ENCODE measurements around the gene TXNDC17. TPM values are rescaled to one million over a fixed set of nuclear protein-coding genes. Genes with fewer than 3 reads are reported as not detected.

The TXNDC17 gene
- total and polyA plus RNA-seq, 2 of the 4 experiments (the other 2 are of a cell fraction): 45.0 to 494 TPM

DNA sequence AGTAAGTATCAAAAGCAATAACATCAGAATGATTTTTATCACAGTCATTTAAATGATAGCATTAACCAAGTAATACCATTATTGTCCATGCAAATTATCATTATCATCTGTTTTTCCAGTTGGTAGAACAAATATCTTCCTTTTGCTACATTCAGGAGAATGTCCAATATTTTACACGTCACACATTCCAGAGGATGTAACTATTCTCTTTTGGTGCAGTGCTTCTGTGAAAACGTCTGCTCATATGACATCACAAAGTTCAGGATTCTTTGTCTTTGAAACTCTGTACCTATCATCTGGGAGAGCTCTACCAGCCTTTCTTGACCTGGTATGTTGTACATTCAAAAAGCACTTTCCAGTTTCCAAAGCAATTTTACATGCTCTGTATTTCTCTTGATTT lies 44.3 kb upstream of the TXNDC17 start:
- peaks cover 5 to 19% of the 10 kb centered on the region in 2 experiments; a peak in 3 of 4 replicates for H3K79me1 ChIP-seq (ENCODE audit: low read depth in 1 of 2, low read length in 2 of 2)
- no TSS peak for BruUV-seq (replicated peaks)
- ChIA-PET POLR2A (ENCODE audit: unreplicated experiment) (no interaction called here), CTCF (no interaction called here)
- no peak overlapping the region for H3K14ac ChIP-seq (replicated peaks; ENCODE audit: low read depth, low read length)
- intact Hi-C loops (cut with micrococcal nuclease) (no loop called here), in situ Hi-C loops (cut with MboI; ENCODE audit: low sequenced_read_pairs) (no loop called here), dilution Hi-C loops (cut with HindIII; ENCODE audit: low sequenced_read_pairs, unreplicated experiment) (no loop called here)
- TF ChIP-seq RAD21 (IDR thresholded peaks at IDR 0.05; ENCODE audit: low read length): no peak
- TF ChIP-seq, protein P1, sequence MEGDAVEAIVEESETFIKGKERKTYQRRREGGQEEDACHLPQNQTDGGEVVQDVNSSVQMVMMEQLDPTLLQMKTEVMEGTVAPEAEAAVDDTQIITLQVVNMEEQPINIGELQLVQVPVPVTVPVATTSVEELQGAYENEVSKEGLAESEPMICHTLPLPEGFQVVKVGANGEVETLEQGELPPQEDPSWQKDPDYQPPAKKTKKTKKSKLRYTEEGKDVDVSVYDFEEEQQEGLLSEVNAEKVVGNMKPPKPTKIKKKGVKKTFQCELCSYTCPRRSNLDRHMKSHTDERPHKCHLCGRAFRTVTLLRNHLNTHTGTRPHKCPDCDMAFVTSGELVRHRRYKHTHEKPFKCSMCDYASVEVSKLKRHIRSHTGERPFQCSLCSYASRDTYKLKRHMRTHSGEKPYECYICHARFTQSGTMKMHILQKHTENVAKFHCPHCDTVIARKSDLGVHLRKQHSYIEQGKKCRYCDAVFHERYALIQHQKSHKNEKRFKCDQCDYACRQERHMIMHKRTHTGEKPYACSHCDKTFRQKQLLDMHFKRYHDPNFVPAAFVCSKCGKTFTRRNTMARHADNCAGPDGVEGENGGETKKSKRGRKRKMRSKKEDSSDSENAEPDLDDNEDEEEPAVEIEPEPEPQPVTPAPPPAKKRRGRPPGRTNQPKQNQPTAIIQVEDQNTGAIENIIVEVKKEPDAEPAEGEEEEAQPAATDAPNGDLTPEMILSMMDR (conservative IDR thresholded peaks at IDR 0.05; ENCODE audit: low read depth, low read length): no peak
- TF ChIP-seq, protein P2, sequence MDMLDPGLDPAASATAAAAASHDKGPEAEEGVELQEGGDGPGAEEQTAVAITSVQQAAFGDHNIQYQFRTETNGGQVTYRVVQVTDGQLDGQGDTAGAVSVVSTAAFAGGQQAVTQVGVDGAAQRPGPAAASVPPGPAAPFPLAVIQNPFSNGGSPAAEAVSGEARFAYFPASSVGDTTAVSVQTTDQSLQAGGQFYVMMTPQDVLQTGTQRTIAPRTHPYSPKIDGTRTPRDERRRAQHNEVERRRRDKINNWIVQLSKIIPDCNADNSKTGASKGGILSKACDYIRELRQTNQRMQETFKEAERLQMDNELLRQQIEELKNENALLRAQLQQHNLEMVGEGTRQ (IDR thresholded peaks at IDR 0.05; ENCODE audit: low read depth, low read length): no peak
- TF ChIP-seq POLR2A (IDR thresholded peaks at IDR 0.05; ENCODE audit: low read depth, low read length): no peak
- no peak for TF ChIP-seq NFE2L2 (IDR thresholded peaks at IDR 0.05; ENCODE audit: low read depth, low read length)
- TF ChIP-seq MAFK (IDR thresholded peaks at IDR 0.05; ENCODE audit: low read depth, low read length): no peak
- no peak for TF ChIP-seq MXI1 (IDR thresholded peaks at IDR 0.05; ENCODE audit: borderline replicate concordance, low read depth, low read length)
- no peak for TF ChIP-seq CHD1 (IDR thresholded peaks at IDR 0.05; ENCODE audit: low read depth, low read length)
- no peak for TF ChIP-seq BHLHE40 (IDR thresholded peaks at IDR 0.05; ENCODE audit: low read depth, low read length)
- no peak for TF ChIP-seq CEBPB (IDR thresholded peaks at IDR 0.05; ENCODE audit: low read depth, low read length)
- TF ChIP-seq RFX5 (IDR thresholded peaks at IDR 0.05; ENCODE audit: low read depth, low read length): no peak
- TF ChIP-seq MAZ (IDR thresholded peaks at IDR 0.05; ENCODE audit: borderline replicate concordance, low read depth, low read length): no peak
- no peak for TF ChIP-seq FOS (IDR thresholded peaks at IDR 0.05; ENCODE audit: low read depth, low read length)
- no peak for TF ChIP-seq SMC3 (IDR thresholded peaks at IDR 0.05; ENCODE audit: low read depth, low read length)
- TF ChIP-seq, protein P3, sequence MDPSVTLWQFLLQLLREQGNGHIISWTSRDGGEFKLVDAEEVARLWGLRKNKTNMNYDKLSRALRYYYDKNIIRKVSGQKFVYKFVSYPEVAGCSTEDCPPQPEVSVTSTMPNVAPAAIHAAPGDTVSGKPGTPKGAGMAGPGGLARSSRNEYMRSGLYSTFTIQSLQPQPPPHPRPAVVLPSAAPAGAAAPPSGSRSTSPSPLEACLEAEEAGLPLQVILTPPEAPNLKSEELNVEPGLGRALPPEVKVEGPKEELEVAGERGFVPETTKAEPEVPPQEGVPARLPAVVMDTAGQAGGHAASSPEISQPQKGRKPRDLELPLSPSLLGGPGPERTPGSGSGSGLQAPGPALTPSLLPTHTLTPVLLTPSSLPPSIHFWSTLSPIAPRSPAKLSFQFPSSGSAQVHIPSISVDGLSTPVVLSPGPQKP (IDR thresholded peaks at IDR 0.05; ENCODE audit: borderline replicate concordance, low read depth, low read length): no peak
- TF ChIP-seq RCOR1 (IDR thresholded peaks at IDR 0.05; ENCODE audit: insufficient replicate concordance, low read length): no peak
- no peak overlapping the region for H3K9ac ChIP-seq (ENCODE audit: low read depth, low read length)
- no peak overlapping the region for H2BK20ac ChIP-seq (ENCODE audit: low read depth, low read length)
- no peak overlapping the region for H3K23ac ChIP-seq (ENCODE audit: low read depth, low read length)
- no peak overlapping the region for H3K18ac ChIP-seq (ENCODE audit: low read depth, low read length)
- H3K4me1 ChIP-seq (ENCODE audit: control insufficient read depth, insufficient read depth, low read length): peaks cover 5% of the 10 kb centered on the region
- H4K8ac ChIP-seq (ENCODE audit: low read depth in 2 of 2, low read length in 2 of 2): no peak overlapping the region
- H3K4ac ChIP-seq (ENCODE audit: low read depth, low read length): no peak overlapping the region
- no peaks in the 10 kb centered on the region for H3K9me3 ChIP-seq (ENCODE audit: control insufficient read depth, insufficient read depth, low read length)
- no peak overlapping the region for H2BK5ac ChIP-seq (ENCODE audit: low read depth, low read length, poor library complexity, severe bottlenecking)
- no peak overlapping the region for H2BK15ac ChIP-seq (ENCODE audit: low read depth, low read length)
- no peak overlapping the region for H2BK120ac ChIP-seq (ENCODE audit: low read depth, low read length)
- peaks cover 4% of the 10 kb centered on the region; the same call in 1 of the 2 replicates for H4K20me1 ChIP-seq (ENCODE audit: insufficient read depth, low read length)
- no peak overlapping the region for H3K56ac ChIP-seq (ENCODE audit: extremely low read depth, insufficient read depth, low read length)
- peaks cover 30% of the 10 kb centered on the region for H3K36me3 ChIP-seq (ENCODE audit: control insufficient read depth, insufficient read depth, low read length)
- DNase-seq (no peak), ATAC-seq (ENCODE audit: low read depth) (no peak)
- H3K9me1 ChIP-seq (ENCODE audit: insufficient read depth, low read length): peaks cover 6% of the 10 kb centered on the region
- no peak overlapping the region for H3K4me2 ChIP-seq (ENCODE audit: low read depth, low read length)
- WGBS, 2 experiments (ENCODE audit: extremely low coverage in 2 of 2, insufficient read length in 1 of 2): no CpG with 5 or more reads among the region's 2 CpGs
- no peak overlapping the region for H2AK9ac ChIP-seq (replicated peaks; ENCODE audit: low read depth, low read length, poor library complexity)
- no peak overlapping the region for H4K91ac ChIP-seq (ENCODE audit: insufficient read depth, low read depth, low read length)
- no peak overlapping the region for H4K5ac ChIP-seq (ENCODE audit: low read depth, low read length)
- no peak overlapping the region for H2AFZ ChIP-seq (replicated peaks; ENCODE audit: low read length, poor library complexity)
- H3K4me3 ChIP-seq (ENCODE audit: insufficient read depth, low read depth, low read length): no peak overlapping the region
- no peak overlapping the region for H2AK5ac ChIP-seq (ENCODE audit: low read depth, low read length)
- H3K27ac ChIP-seq (ENCODE audit: insufficient read depth, low read length): no peak overlapping the region
- no peaks in the 10 kb centered on the region for H3K27me3 ChIP-seq (ENCODE audit: control insufficient read depth, insufficient read depth, low read length)

All from IMR-90 (cell line).